ENCODE results near the gene LRP1B.

DNA sequence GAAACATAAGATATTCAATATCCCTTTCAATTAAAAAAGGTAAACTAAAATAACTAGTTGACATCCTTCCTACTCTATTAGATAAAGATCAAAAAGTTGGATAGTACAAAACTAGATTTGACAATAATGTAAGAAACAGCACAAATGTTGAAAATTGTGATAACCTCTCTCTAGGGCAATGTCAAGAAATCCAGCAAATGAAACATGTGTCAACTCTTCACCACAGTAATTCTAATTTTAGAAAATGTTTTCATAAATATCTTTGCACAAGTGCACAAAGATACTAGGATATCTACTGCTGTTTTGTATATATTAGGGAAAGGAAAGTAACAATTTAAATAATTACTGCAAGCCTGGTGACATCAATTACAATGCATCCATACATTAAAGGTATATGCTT lies 1220.1 kb downstream of the LRP1B start:
- TF ChIP-seq, protein P1, sequence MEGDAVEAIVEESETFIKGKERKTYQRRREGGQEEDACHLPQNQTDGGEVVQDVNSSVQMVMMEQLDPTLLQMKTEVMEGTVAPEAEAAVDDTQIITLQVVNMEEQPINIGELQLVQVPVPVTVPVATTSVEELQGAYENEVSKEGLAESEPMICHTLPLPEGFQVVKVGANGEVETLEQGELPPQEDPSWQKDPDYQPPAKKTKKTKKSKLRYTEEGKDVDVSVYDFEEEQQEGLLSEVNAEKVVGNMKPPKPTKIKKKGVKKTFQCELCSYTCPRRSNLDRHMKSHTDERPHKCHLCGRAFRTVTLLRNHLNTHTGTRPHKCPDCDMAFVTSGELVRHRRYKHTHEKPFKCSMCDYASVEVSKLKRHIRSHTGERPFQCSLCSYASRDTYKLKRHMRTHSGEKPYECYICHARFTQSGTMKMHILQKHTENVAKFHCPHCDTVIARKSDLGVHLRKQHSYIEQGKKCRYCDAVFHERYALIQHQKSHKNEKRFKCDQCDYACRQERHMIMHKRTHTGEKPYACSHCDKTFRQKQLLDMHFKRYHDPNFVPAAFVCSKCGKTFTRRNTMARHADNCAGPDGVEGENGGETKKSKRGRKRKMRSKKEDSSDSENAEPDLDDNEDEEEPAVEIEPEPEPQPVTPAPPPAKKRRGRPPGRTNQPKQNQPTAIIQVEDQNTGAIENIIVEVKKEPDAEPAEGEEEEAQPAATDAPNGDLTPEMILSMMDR (conservative IDR thresholded peaks at IDR 0.05 in 1 of 2, IDR thresholded peaks at IDR 0.05 in 1 of 2; ENCODE audit: low read depth in 1 of 2, low read length in 2 of 2), result no peak
- no peak for TF ChIP-seq EZH2 (IDR thresholded peaks at IDR 0.05; ENCODE audit: low read length, missing control alignments)

Data from fibroblast of lung (primary cell).